Osteocyte (in vitro differentiated cells): ENCODE measurements around the gene POR. TPM values are rescaled to one million over a fixed set of nuclear protein-coding genes. Genes with fewer than 3 reads are reported as not detected.

Experiments
- DNase-seq: peaks from one replicate; pipeline ENCODE4 v3.0.0; 2021; ENCODE audit warnings: mixed read lengths; ENCODE audit not compliant: unreplicated experiment; ENCODE audit errors: extremely low spot score
- H3K27ac Mint-ChIP-seq: one replicate; pipeline ENCODE4 v1.8.0; 2021; ENCODE audit warnings: mild to moderate bottlenecking, mixed read lengths; ENCODE audit not compliant: unreplicated experiment
- H3K27me3 Mint-ChIP-seq: one replicate; pipeline ENCODE4 v1.8.0; 2021; ENCODE audit warnings: mixed read lengths; ENCODE audit not compliant: unreplicated experiment
- H3K36me3 Mint-ChIP-seq: one replicate; pipeline ENCODE4 v1.8.0; 2021; ENCODE audit warnings: mixed read lengths; ENCODE audit not compliant: unreplicated experiment
- H3K4me1 Mint-ChIP-seq: one replicate; pipeline ENCODE4 v1.8.0; 2021; ENCODE audit warnings: mixed read lengths; ENCODE audit not compliant: unreplicated experiment
- H3K4me3 Mint-ChIP-seq: one replicate; pipeline ENCODE4 v1.8.0; 2021; ENCODE audit warnings: mild to moderate bottlenecking, moderate library complexity, mixed read lengths; ENCODE audit not compliant: unreplicated experiment
- H3K9me3 Mint-ChIP-seq: one replicate; pipeline ENCODE4 v1.8.0; 2021; ENCODE audit warnings: mixed read lengths; ENCODE audit not compliant: unreplicated experiment
- total RNA-seq: library from RNA; stranded (reverse); gene quantifications from 2 replicates; pipeline ENCODE4 v1.2.1, GENCODE V29; 2021
- TF ChIP-seq, protein P1 (sequence below): fragments of 200-600 bp; sonication (generic); IDR thresholded peaks from 2 replicates; pipeline ENCODE4 v1.5.0; 2021; ENCODE audit warnings: antibody characterized with exemption, mild to moderate bottlenecking, moderate library complexity

POR gene
- total RNA-seq, 1 donor from 2014 or later: 62.1 TPM

- H3K4me3 Mint-ChIP-seq: no peak overlapping the region
- no peak for DNase-seq
- H3K27ac Mint-ChIP-seq: no peak overlapping the region
- TF ChIP-seq, protein P1, sequence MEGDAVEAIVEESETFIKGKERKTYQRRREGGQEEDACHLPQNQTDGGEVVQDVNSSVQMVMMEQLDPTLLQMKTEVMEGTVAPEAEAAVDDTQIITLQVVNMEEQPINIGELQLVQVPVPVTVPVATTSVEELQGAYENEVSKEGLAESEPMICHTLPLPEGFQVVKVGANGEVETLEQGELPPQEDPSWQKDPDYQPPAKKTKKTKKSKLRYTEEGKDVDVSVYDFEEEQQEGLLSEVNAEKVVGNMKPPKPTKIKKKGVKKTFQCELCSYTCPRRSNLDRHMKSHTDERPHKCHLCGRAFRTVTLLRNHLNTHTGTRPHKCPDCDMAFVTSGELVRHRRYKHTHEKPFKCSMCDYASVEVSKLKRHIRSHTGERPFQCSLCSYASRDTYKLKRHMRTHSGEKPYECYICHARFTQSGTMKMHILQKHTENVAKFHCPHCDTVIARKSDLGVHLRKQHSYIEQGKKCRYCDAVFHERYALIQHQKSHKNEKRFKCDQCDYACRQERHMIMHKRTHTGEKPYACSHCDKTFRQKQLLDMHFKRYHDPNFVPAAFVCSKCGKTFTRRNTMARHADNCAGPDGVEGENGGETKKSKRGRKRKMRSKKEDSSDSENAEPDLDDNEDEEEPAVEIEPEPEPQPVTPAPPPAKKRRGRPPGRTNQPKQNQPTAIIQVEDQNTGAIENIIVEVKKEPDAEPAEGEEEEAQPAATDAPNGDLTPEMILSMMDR: no peak
- no peaks in the 10 kb centered on the region for H3K27me3 Mint-ChIP-seq
- H3K36me3 Mint-ChIP-seq: peaks cover 8% of the 10 kb centered on the region
- no peaks in the 10 kb centered on the region for H3K9me3 Mint-ChIP-seq
- H3K4me1 Mint-ChIP-seq: peaks cover 18% of the 10 kb centered on the region
Measured at GRCh38 chr7:75965617-75966016, 50.7 kb downstream of the POR start.

DNA sequence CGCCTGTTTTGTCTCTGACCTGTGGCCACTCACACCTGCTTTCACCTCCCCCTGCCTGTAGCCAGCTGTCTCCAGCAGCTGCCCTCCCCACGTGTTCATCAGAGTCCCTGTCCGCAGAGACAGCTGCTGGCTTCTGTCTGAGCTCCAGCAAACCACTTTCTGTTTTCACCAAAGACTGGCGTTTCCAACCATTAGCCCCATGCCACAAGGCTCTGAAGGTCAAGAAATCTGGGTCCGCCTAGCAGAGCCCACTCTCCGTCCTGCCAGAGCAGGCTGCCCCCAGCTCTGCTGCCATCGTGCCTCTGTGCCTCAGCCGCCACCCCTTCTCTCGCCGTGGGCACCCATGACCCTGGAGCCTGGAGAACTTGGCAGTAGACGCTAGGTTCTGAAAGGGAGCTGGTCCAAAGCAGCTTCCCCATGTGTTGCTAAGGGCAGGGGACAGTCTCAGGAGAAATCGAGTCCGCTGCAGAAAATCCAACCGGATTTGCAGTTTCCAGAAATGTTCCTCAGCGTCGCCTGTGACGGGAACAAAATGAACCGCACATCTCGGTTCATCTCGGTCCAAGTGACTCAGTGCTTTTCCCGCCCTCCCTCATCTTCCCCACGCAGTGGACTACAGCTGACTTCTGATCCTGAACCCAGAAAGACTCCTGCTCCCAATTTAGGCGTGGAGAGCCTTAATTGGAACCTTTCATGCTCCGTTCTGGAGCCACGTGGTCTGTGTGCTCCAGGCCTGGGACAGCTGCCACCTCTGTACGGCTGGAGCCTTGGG is 51.4 kb downstream of the POR start:
- H3K27ac Mint-ChIP-seq: no peak overlapping the region
- no peaks in the 10 kb centered on the region for H3K9me3 Mint-ChIP-seq
- peaks cover 8% of the 10 kb centered on the region for H3K36me3 Mint-ChIP-seq
- H3K27me3 Mint-ChIP-seq: no peaks in the 10 kb centered on the region
- TF ChIP-seq, protein P1: no peak
- H3K4me1 Mint-ChIP-seq: peaks cover 18% of the 10 kb centered on the region
- H3K4me3 Mint-ChIP-seq: no peak overlapping the region
- DNase-seq: no peak

DNA sequence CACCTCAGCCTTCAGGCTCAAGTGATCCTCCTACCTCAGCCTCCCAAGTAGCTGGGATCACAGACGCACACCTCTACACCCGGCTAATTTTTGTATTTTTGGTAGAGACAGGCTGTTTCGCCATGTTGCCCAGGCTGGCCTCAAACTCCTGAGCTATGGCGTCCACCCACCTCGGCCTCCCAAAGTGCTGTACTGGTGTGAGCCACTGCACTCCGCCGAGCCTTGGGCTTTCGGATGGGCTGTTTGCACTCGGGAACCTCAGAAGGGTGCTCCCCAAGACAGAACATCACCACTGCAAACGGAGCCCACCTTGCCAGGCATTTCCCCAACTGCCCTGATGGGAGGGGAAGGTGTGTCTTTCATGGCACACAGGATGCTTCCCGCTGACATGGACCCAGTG is 52.1 kb downstream of the POR start:
- TF ChIP-seq, protein P1: no peak
- H3K9me3 Mint-ChIP-seq: no peaks in the 10 kb centered on the region
- H3K4me3 Mint-ChIP-seq: no peak overlapping the region
- H3K27me3 Mint-ChIP-seq: no peaks in the 10 kb centered on the region
- H3K4me1 Mint-ChIP-seq: peaks cover 16% of the 10 kb centered on the region
- H3K27ac Mint-ChIP-seq: no peak overlapping the region
- DNase-seq: no peak
- peaks cover 8% of the 10 kb centered on the region for H3K36me3 Mint-ChIP-seq

DNA sequence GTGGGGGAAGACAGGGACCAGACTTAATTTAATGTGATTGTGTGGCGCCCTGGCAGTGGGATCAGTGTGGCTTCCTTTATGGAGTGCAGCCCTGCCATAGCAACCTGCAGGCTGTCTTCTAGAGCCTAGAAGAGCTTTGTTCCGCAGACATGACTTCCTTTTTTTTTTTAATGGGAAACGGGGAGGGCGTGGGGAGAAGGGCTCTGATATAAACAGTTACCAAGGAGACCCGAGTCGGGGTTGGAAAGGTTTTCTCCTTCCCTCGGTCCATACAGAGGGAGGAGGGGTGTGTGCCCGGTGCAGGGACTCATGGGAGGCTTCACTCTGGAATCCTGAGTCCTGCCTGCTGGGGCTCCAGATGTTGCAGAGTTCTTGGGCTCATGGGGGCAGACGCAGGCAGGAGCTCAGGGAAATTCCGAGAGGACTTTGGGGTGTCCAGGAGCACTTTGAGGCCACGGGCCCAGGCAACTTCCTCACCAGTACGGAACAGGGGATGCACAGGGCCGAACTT is 52.6 kb downstream of the POR start:
- no peak for DNase-seq
- no peak overlapping the region for H3K27ac Mint-ChIP-seq
- H3K4me1 Mint-ChIP-seq: peaks cover 12% of the 10 kb centered on the region
- H3K27me3 Mint-ChIP-seq: no peaks in the 10 kb centered on the region
- peaks cover 8% of the 10 kb centered on the region for H3K36me3 Mint-ChIP-seq
- TF ChIP-seq, protein P1: no peak
- no peak overlapping the region for H3K4me3 Mint-ChIP-seq
- H3K9me3 Mint-ChIP-seq: no peaks in the 10 kb centered on the region

GRCh38 chr7:75968012-75968411 is 53.1 kb downstream of the POR start:
- H3K27me3 Mint-ChIP-seq: no peaks in the 10 kb centered on the region
- DNase-seq: no peak
- H3K27ac Mint-ChIP-seq: no peak overlapping the region
- peaks cover 10% of the 10 kb centered on the region for H3K36me3 Mint-ChIP-seq
- peaks cover 7% of the 10 kb centered on the region for H3K4me1 Mint-ChIP-seq
- TF ChIP-seq, protein P1: no peak
- H3K9me3 Mint-ChIP-seq: no peaks in the 10 kb centered on the region
- no peak overlapping the region for H3K4me3 Mint-ChIP-seq
